HG03469 (cell line): Measurements from ENCODE around the gene CFL1.
"Not testable (repeated sequence)": the region's sequence is repeated elsewhere in the genome, so short reads cannot be mapped to it uniquely, and the experiment has no call there.

Experiments
- ATAC-seq: cut with Tn5 transposase; IDR thresholded peaks from one replicate; pipeline ENCODE4 v1.9.1; 2021; ENCODE audit warnings: mild to moderate bottlenecking, moderate library complexity, moderate number of reproducible peaks; ENCODE audit not compliant: unreplicated experiment

The CFL1 gene

DNA sequence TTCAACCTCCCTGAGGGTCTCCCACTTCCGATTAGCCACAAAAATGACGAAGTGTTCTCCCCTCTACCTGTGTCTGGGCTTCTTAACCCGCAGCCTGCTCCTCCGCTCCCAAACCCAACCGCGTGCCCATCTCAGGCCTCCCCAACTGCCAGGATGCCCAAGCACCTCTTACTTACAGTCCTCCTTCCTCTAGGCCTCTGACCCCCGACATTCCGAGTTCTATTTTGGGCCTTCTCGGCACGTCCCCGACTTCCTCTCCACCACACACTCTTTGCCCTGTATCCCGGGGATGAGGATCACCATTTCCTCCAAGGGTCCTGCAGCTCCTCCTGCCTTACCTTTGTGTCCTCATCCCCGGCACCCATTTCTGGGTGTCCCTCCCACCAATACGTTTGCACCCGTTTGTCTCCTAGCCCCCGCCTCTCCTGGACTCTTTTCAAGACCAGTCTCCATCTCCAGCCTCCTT is 1.9 kb upstream of the CFL1 start:
- no peak for ATAC-seq

DNA sequence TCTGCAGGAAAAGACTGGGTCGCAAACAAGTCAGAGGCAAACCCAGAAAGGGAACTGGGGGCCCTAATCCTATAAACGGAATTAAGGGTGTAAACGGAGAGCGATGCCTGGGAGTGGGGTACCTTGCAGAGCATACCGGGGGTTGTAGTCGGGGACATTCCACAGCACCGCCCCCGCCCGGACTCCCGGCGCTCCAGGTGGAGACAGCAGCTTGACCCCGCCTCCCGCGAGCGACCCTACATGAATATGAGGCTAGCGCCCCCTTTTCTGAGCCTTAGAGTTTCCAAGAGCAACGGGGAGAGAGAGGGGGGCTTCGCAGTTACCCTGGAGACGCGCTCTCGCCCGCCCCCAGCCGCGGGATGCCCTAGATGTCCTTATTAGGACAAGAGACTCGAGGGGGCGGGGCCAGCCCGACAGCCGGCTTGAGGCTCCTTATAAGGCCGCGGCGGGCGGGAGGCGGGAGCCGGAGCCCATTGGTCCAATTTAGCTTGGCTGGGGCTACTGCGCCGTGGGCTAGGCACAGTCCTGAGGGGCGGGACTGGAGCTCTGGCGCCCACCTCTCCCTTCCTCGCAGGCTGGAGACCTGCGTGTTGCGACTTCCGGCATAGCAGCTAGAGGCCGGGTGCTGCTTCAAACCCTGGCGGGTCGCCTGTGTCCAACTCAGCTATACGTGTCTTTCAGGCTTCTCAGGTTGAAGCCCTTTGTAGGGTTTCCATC is 1.3 kb upstream of the CFL1 start:
- peak; percentile 37 for ATAC-seq

DNA sequence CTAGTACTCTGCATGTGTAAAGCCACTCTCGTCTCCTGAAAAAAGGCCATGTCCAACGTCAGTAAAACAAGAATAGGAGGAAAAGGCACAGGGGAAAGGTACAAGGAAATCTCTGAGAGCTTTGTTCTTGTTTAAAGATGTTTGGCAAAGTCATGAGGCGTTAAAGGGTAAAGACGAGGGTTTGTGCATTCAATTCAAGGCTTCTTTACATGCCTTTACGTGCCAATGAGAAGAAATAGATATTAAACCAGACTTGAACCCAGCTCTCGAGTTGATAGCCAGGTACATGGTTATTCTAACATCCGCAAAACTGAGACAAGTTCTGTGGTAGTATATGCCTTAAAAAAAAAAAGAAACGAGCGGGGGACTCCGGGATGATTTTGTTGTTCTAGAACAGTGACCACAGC is 704 bp upstream of the CFL1 start:
- ATAC-seq: no peak

DNA sequence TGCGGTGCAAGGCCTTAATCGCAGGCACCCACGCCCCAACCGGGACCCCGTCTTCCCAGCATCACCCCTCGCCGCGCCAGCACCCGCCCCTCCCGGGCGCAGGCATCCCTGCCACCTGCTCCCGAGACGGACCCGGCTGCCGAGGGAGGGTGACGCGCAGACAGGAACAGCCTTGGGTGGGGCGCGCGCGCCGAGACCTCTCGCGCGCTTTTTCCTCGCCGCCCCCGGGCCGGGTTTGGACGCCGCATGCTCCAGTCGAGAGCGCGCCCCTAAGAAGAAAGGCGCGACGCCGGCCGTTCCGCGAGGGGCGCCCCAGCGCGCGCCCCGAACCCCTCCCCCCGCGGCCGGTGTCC is 504 bp downstream of the CFL1 start:
- no peak for ATAC-seq

DNA sequence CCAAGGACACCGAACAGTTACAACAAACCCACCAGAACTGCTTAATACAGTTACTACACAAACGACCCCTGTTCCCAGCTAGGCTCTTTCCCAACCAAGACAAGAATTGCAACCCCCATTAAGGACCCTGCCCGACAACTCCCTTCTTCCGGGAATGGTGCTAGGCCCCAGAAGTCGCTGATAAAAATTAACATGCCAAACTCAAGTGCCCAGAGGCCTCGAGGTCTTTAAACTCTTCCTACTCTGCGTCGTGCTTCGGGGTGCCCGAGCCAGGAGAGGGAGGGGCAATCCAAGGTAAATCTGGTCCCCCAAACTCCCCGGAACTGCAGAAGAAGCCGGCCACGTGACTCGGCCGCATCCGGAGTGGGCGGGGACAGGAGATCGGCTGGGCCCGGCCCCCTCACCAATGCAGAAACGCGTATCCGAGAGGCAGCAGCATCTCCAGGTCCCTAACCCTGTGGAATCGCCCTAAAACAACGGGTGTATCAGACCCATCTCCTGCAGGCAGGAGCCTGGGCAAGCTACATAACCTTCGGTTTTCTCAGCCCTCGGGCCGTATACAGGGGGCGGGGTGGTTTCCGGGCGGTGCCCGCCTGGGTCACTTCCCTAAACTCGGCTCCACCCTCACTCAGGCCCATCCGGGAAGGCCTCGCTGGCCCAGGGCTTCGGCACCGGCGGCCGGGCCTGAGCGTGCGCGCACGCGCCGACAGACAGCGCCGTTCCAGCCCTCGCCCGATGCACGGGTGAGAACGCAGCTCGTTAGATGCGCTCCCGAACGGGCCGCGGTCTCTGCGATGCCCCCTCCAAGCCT is 1.1 kb downstream of the CFL1 start:
- ATAC-seq: no peak

DNA sequence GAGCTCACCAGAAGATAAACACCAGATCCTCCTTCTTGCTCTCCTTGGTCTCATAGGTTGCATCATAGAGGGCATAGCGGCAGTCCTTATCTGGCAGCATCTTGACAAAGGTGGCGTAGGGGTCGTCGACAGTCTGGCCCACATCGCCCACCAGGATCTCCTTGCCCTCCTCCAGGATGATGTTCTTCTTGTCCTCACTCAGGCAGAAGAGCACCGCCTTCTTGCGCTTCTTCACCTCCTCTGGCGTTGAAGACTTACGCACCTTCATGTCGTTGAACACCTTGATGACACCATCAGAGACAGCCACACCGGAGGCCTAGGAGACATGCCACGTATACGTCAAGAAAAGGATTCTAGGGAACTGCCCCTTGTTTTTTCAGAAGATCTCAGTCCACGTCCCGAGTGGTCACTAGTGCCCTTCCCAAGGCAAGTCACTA is 2.0 kb downstream of the CFL1 start:
- no peak for ATAC-seq

DNA sequence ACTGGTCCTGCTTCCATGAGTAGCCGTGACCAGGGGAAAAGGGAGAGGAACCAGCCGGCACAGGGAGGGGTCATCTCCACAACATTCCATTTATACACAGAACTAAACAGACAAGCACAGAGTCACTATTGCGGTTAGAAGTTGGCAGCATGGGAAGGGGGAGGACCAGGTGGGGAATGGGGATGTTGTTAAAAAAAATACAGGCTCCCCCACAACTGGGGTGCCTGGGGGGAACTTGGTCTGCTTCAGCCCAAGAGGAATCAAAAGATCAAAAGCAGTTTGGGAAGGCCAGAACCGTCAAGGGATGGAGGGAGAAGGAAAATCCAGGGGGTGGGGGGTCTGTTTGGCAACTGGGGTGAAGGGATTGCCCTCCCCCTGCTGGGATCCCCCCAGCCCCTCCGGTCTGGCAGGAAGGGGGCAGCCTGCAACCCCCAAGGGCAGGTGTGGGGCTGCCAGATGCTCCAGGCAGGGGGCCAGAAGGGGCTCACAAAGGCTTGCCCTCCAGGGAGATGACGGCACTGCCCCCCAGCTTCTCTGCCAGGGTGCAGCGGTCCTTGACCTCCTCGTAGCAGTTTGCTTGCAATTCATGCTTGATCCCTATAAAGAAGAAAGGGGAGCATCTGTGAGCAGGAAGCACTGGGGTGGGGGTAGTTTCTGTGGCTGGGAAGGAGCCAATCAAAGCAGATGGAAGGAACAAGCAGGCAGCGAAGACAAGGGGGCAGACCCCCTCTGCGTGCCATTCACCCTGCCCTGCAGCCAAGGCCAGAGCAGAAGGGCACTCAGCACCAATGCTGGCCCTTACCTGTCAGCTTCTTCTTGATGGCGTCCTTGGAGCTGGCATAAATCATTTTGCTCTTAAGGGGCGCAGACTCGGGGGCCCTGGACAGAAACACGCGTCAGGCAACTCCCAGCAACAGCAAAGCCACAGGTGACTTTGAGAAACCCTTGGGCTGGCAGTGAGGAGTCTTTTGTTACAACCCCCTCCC is 2.8 kb downstream of the CFL1 start:
- ATAC-seq: no peak

DNA sequence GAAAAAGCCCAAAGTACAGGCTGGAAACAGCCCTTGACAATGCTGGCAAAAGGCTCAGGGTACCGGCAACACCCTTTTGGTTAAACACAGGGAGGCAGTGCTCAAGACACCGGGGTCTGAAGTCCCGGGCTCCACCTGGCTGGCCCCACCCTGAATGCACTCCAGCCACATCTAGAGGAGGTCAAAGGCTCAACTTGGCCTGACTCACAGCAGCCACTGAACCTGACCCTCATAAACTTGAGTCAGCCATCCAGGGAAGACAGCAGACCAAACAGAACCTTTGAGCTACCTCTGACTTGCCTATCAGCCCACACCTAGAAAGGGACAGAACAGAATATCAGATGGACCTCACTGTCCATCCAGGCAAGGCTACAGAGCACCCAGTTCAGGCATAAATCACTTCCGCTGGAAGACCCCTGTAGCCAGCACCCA is 3.8 kb downstream of the CFL1 start:
- ATAC-seq: no peak

DNA sequence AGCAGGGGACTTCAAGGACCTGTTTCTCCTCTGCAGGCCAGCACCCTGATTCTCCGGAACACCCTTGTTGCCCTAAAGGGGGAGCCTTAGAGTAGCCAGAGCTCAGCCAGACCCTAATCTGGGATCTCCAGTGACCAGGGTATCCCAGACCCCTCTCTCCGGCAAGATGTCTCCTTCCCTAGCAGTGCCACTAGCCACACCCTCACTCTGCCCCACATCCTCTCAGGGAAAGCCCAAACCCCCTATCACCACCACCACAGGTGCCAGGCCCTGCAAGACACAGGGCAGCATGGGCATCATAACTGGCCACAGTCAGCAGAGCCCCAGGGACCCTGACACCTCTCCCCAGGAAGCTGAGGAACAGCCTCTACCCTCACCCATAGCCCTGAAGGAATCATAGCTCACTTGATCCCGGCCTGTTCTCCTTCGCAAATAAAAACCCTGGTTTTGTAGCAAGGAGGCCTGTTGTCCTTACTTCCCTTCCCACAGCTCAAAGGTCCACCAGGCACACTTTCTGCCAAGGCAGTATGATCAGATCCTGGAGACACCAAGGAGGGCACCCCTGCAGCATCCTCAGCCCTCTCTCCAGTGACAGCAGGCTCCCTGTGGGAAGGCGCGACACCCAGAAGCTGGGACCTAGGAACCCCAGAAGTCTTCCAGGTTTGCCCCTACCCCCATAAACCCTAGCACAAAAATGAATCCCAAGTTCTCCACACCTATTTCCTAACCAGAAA is 4.6 kb downstream of the CFL1 start:
- no peak for ATAC-seq

DNA sequence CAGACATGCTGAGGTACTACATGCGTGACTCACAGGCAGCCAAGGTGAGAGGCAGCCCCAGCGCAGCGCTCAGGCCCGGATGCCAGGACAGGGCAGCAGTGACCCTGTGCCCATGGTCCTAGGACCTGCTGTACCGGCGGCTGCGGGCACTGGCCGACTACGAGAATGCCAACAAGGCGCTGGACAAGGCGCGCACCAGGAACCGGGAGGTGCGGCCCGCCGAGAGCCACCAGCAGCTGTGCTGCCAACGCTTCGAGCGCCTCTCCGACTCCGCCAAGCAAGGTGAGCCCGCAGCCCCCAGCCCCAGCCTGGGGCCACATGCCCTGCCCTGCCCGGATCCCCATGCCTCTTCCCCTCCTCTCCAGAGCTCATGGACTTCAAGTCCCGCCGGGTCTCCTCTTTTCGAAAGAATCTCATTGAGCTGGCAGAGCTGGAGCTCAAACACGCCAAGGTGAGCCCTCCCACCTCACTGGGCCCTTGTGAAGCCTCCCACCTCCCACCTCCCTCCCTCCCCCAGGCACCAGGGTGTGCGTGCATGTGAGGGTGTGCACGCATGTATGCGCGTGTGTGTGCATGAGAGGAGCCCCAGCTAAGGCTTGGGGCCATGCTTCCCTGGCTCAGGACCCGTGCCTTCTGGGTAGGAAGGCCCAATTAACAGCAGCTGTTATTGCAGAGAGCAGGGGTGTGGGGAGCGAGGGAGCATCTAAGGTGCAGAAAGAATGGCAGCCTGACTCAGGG is 5.3 kb downstream of the CFL1 start:
- ATAC-seq: no peak

DNA sequence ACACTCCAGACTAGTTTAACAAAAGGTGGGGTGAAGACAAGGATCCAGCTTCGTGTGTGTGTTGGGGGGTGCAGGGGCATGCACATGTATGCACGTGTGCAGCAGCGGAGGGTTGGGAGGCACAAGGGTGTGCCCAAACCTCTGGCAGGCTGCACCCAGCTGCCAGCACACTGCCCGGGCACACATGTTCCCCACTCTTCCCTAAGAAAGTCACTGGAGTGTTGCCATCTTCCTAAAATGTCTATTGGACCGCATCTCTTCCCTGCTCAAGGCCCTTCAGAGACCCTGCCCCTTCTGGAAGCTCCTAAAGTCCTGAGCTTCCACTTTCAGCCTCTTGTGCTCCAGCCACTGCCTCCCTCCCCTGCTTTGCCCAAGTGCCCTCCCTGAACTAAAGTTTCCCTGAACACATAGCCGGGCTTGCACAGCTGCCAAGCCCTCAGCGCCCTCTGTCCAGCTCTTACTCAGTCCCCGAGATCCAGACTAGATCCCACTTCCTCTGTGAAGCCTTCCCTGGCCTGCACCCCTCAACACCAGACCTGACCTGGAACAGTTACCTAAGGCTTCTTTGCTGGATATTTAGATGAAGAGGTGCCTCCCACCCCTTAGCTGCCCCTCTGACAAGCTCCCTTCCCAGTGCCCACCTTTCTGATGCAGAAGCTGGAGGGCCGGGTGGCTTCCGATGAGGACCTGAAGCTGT is 6.0 kb downstream of the CFL1 start:
- no peak for ATAC-seq

DNA sequence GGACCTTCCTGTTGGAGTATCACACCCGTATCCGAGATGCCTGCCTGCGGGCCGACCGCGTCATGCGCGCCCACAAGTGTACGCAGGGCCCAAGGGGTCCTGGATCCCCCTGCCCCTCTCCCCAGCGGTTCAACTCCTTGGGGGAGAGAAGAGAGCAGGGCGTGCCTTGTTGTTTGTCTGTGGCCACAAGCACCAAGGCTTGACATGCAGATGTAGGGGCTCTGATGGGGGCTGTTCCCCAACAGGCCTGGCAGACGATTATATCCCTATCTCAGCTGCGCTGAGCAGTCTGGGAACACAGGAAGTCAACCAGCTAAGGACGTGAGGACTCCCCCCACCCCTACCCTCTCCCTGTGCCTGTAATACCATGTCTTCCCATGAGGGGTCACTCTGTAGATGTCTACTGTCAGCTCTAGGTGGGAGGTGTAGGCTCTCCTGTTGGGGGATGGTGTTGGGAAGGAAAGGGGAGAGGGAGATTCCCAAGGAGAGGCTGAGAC is 6.8 kb downstream of the CFL1 start:
- no peak for ATAC-seq

DNA sequence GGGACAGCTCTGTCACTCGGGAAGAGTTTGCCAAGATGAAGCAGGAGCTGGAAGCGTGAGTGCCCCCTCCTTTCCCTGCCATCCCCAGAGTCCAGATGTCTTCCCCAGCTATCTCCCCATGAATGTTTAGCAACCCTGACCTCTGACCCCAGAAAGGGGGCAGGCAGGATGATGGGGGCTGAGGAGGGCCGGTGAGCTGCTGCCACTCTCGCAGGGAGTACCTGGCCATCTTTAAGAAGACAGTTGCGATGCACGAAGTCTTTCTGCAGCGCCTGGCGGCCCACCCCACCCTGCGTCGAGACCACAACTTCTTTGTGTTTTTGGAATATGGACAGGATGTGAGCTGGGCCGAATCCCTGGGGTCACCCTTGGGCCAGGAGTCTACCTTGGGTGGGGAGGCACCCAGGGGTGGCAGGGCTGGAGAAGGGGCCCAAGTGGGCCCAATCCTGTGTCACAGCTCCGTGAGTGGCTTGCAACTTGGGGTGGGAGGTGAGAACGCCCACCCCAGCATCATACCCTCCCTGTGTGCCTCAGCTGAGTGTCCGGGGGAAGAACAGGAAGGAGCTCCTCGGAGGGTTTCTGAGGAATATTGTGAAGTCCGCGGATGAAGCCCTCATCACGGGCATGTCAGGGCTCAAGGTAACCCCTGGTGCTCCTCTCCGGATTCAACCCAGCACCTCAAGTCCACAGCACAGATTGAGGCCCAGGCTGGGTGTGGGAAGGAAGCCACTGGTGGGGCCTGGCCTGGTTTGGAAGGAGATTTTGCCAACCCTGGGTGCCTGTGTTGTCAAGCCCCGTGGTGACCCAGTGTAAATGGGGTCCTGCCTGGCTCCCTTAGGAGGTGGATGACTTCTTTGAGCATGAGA is 7.5 kb downstream of the CFL1 start:
- ATAC-seq: no peak

DNA sequence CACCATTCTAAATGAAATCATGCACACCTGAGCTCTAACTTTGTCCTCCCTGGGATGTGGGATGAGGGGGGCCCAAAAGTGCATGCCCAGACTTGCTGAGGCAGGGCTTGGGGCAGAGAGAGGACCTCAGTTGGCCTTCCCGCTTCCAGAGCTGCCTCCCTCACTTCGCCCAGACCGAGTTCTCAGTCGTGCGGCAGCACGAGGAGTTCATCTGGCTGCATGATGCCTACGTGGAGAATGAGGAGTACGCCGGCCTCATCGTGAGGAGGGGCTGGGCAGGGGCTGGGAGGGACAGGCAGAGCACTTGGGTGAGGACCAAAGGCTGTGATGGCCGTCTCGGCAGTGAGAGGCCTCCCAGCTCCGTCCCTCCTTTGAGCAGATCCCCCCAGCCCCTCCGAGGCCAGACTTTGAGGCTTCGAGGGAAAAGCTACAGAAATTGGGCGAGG is 8.2 kb downstream of the CFL1 start:
- no peak for ATAC-seq

DNA sequence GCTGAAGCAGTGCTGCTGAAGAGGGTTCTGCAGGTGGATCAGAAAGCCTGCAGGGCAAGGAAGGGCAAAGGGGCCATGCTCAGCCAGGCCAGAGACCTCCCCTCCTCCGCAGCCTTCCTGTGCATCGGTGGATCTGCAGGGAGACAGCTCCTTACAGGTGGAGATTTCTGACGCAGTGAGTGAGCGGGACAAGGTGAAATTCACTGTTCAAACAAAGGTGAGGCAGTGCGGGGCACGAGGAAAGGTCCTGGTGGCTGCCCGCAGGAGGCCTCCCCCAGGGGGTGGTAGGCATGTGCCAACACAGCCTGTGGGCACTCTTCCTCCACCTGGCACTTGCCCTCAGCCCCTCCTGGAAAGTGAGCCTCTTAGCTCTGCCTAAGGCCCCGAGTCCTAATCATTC is 8.6 kb downstream of the CFL1 start:
- ATAC-seq: no peak

DNA sequence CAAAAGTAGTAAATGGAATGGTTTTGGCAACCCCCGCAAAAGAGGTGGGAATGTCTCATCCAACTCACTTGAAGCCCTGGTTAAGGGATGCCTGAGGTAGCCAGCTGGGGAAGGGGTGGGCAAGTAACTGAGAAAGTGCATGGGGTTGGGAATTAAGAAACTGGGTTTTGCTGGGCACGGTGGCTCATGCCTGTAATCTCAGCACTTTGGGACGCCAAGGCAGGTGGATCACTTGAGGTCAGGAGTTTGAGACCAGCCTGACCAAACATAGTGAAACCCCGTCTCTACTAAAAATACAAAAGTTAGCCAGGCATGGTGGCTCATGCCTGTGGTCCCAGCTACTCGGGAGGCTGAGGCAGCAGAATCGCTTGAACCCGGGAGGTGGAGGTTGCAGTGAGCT is 9.3 kb downstream of the CFL1 start:
- ATAC-seq: not testable (repeated sequence)

DNA sequence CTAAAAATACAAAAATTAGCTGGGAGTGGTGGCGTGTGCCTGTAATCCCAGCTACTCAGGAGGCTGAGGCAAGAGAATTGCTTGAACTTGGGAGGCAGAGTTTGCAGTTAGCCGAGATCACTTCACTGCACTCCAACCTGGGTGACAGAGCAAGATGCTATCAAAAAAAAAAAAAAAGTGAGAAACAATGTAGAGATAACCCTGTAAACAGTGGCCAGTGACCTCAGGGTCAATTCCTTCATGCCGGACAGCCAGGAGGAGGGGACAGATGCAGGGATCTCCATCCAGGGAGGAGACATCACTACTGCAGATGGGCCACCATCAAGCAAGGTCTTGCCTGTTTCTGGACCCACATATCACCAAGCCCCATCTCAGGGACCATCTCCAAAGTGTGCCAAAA is 10.2 kb downstream of the CFL1 start:
- ATAC-seq: no peak
